Hepatocyte (in vitro differentiated cells): ENCODE measurements around the gene SHANK1. TPM values are rescaled to one million over a fixed set of nuclear protein-coding genes. Genes with fewer than 3 reads are reported as not detected.

Source experiments
- DNase-seq: peaks from one replicate; pipeline ENCODE4 v3.0.0-alpha.2; 2016; ENCODE audit warnings: low spot score
- H2AFZ ChIP-seq: fragments of 200-600 bp; sonication (generic); 2 replicates; pipeline ENCODE4 v1.6.0; 2016; ENCODE audit warnings: antibody characterized with exemption, mild to moderate bottlenecking
- H3K27ac ChIP-seq: fragments of 200-600 bp; sonication (generic); 2 replicates; pipeline ENCODE4 v1.5.1; 2016; ENCODE audit warnings: mild to moderate bottlenecking
- H3K27me3 ChIP-seq: fragments of 200-600 bp; sonication (generic); 2 replicates; pipeline ENCODE4 v1.6.1; 2016
- H3K36me3 ChIP-seq: fragments of 200-600 bp; sonication (generic); replicated peaks from 2 replicates; pipeline ENCODE4 v1.5.1; 2016; ENCODE audit warnings: low read depth; ENCODE audit not compliant: insufficient read depth
- H3K4me1 ChIP-seq: fragments of 200-600 bp; sonication (generic); 2 replicates; pipeline ENCODE4 v1.5.1; 2016; ENCODE audit warnings: mild to moderate bottlenecking, moderate library complexity; ENCODE audit not compliant: insufficient read depth
- H3K4me2 ChIP-seq: fragments of 200-600 bp; sonication (generic); 2 replicates; pipeline ENCODE4 v1.6.0; 2016
- H3K4me3 ChIP-seq: fragments of 200-600 bp; sonication (generic); 2 replicates; pipeline ENCODE4 v1.5.1; 2016; ENCODE audit warnings: mild to moderate bottlenecking
- H3K79me2 ChIP-seq: fragments of 200-600 bp; sonication (generic); 2 replicates; pipeline ENCODE4 v1.6.0; 2017; ENCODE audit warnings: mild to moderate bottlenecking
- H3K9me2 ChIP-seq: fragments of 200-600 bp; sonication (generic); replicated peaks from 2 replicates; pipeline ENCODE4 v1.6.0; 2017; ENCODE audit warnings: mild to moderate bottlenecking; ENCODE audit not compliant: insufficient read depth
- H3K9me3 ChIP-seq: fragments of 200-600 bp; sonication (generic); 2 replicates; pipeline ENCODE4 v1.5.1; 2016; ENCODE audit warnings: low read depth, mild to moderate bottlenecking
- H4K20me1 ChIP-seq: fragments of 200-600 bp; sonication (generic); 2 replicates; pipeline ENCODE4 v1.6.0; 2016; ENCODE audit warnings: mild to moderate bottlenecking; ENCODE audit not compliant: insufficient read depth, poor library complexity, severe bottlenecking
- CTCF ChIP-seq: fragments of 200-600 bp; sonication (generic); IDR thresholded peaks from 2 replicates; pipeline ENCODE4 v1.5.1; 2016; ENCODE audit warnings: antibody characterized with exemption, mild to moderate bottlenecking; ENCODE audit not compliant: poor library complexity
- EZH2 ChIP-seq: fragments of 200-600 bp; sonication (generic); IDR thresholded peaks from 2 replicates; pipeline ENCODE4 v1.6.1; 2016; ENCODE audit warnings: antibody characterized with exemption, mild to moderate bottlenecking, borderline replicate concordance
- EZH2phosphoT487 ChIP-seq: fragments of 200-600 bp; sonication (generic); IDR thresholded peaks from one replicate; pipeline ENCODE4 v1.6.1; 2018; ENCODE audit warnings: antibody characterized with exemption, mild to moderate bottlenecking, low read depth, moderate library complexity; ENCODE audit not compliant: unreplicated experiment, severe bottlenecking
- WGBS: methylation state at CpG from one replicate; pipeline ENCODE4 v1.1.6; 2016; ENCODE audit warnings: low lambda C conversion rate; ENCODE audit errors: missing lambda C conversion rate; 5-methylcytosine and 5-hydroxymethylcytosine counted together
- polyA plus RNA-seq: library from polyadenylated mRNA; unstranded; fragments of >200 nt; fragmentation: Nextera tagmentation; extraction: Ambion mirVana; gene quantifications from 2 replicates; pipeline ENCODE4 v1.2.1, GENCODE V29; 2016
- total RNA-seq: library from RNA; depleted of rRNA; stranded (reverse); fragments of >200 nt; gene quantifications from 2 replicates; pipeline ENCODE4 v1.2.3, GENCODE V29; 2014

Gene SHANK1
- total and polyA plus RNA-seq, 2 experiments from 2014 or later: 0.56 to 2.3 TPM

- TF ChIP-seq CTCF (no peak), EZH2 (no peak), EZH2phosphoT487 (no peak)
- Histone ChIP-seq H3K9me2 (no peaks in the 10 kb centered on the region), H3K36me3 (no peaks in the 10 kb centered on the region), H3K9me3 (no peaks in the 10 kb centered on the region), H3K4me3 (no peak within 1 kb of the TSS), H4K20me1 (no peaks in the 10 kb centered on the region), H2AFZ (no peak within 1 kb of the TSS), H3K27me3 (peaks cover 13% of the 10 kb centered on the region), H3K4me1 (no peaks in the 10 kb centered on the region), H3K79me2 (no peaks in the 10 kb centered on the region), H3K4me2 (no peak within 1 kb of the TSS), H3K27ac (no peak within 1 kb of the TSS)
- no peak for DNase-seq
- 40% methylated on average over 7 of the region's 7 CpGs for WGBS
These were observed 69.9 kb downstream of the SHANK1 start, which contains the start of gene C19orf81 for GRCh38 chr19:50649433-50650391. Gene C19orf81 (plus strand): TSS chr19:50649445. CDS start chr19:50649445, 0 bp downstream.

GRCh38 chr19:50648659-50649058 lies 70.9 kb downstream of the SHANK1 start:
- H3K36me3 ChIP-seq: no peaks in the 10 kb centered on the region
- H3K4me2 ChIP-seq: no peak overlapping the region
- TF ChIP-seq CTCF (no peak), EZH2 (no peak), EZH2phosphoT487 (no peak)
- H2AFZ ChIP-seq: no peak overlapping the region
- peaks cover 14% of the 10 kb centered on the region for H3K27me3 ChIP-seq
- no peak overlapping the region for H3K27ac ChIP-seq
- no peaks in the 10 kb centered on the region for H3K79me2 ChIP-seq
- no peaks in the 10 kb centered on the region for H3K9me2 ChIP-seq
- no peaks in the 10 kb centered on the region for H3K9me3 ChIP-seq
- DNase-seq: no peak
- no peaks in the 10 kb centered on the region for H4K20me1 ChIP-seq
- H3K4me1 ChIP-seq: no peaks in the 10 kb centered on the region
- no peak overlapping the region for H3K4me3 ChIP-seq
- WGBS: 44% methylated on average over 2 of the region's 5 CpGs

- Histone ChIP-seq H3K27ac (no peak overlapping the region), H3K4me3 (no peak overlapping the region), H3K27me3 (peaks cover 18% of the 10 kb centered on the region), H3K4me1 (no peaks in the 10 kb centered on the region), H3K9me3 (no peaks in the 10 kb centered on the region), H2AFZ (no peak overlapping the region), H3K79me2 (no peaks in the 10 kb centered on the region), H4K20me1 (no peaks in the 10 kb centered on the region), H3K9me2 (no peaks in the 10 kb centered on the region), H3K4me2 (no peak overlapping the region), H3K36me3 (no peaks in the 10 kb centered on the region)
- no peak for DNase-seq
- no peak for TF ChIP-seq EZH2
- no peak for TF ChIP-seq EZH2phosphoT487
- TF ChIP-seq CTCF: no peak
- 82% methylated on average over 10 of the region's 10 CpGs for WGBS
These were observed 71.6 kb downstream of the SHANK1 start for GRCh38 chr19:50647879-50648615.
